Gastrocnemius medialis (tissue), 4 donors: ENCODE results near the gene GDF10.

Experiments used
- CTCF ChIP-seq, 5 experiments: fragments of 450-650 bp in 3 of 5; fragments of 200-600 bp in 2 of 5; sonication (generic) in 2 of 5; IDR thresholded peaks in 4 of 5; conservative IDR thresholded peaks in 1 of 5; 1 replicate in 4 of 5; 2 replicates in 1 of 5; pipeline ENCODE4 v1.5.1; 2016 to 2019; ENCODE audit warnings: antibody characterized with exemption in 5 of 5, mild to moderate bottlenecking in 3 of 5, moderate library complexity in 3 of 5
- POLR2A ChIP-seq, 2 donors: fragments of 450-650 bp; IDR thresholded peaks; one replicate each; pipeline ENCODE4 v1.6.1; 2017; ENCODE audit warnings: antibody characterized with exemption in 2 of 2, mild to moderate bottlenecking in 2 of 2, moderate library complexity in 2 of 2

GRCh38 chr10:47333532-47333931 is 33.5 kb downstream of the GDF10 start:
- TF ChIP-seq CTCF (IDR thresholded peaks at IDR 0.05 in 4 of 5, conservative IDR thresholded peaks at IDR 0.05 in 1 of 5) (no peak), POLR2A (IDR thresholded peaks at IDR 0.05) (no peak)
